Globus pallidus (tissue), 1 donor: ENCODE measurements around the gene LPCAT1.
A peak's percentile ranks its signal among the peaks of the same experiment; 100 is the strongest.
"Not testable (repeated sequence)": the region's sequence is repeated elsewhere in the genome, so short reads cannot be mapped to it uniquely, and the experiment has no call there.

Experiments used
- DNase-seq: peaks from one replicate; pipeline ENCODE4 v3.0.0-alpha.2; 2015; ENCODE audit warnings: low spot score

Gene LPCAT1

DNA sequence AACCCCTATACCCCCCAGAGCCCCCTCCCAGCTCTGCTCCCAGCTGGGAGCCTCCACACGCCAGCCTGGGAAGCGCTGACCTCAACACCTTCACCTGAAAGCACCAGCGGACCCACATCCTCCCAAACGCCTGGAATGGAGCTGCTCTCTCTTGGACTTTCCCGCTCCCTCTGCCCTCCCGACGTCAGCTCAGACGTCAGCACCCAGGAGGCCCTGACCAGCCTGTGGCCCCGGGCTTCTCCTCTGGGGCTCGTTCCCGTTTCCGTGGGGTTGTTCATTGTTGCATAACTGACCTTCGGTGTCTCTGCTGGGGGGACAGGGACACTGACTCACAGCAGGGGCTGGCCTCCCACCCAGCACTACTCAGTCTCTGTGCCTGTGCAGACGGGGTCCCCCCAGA lies 43.5 kb downstream of the LPCAT1 start:
- peak; percentile 41 for DNase-seq

DNA sequence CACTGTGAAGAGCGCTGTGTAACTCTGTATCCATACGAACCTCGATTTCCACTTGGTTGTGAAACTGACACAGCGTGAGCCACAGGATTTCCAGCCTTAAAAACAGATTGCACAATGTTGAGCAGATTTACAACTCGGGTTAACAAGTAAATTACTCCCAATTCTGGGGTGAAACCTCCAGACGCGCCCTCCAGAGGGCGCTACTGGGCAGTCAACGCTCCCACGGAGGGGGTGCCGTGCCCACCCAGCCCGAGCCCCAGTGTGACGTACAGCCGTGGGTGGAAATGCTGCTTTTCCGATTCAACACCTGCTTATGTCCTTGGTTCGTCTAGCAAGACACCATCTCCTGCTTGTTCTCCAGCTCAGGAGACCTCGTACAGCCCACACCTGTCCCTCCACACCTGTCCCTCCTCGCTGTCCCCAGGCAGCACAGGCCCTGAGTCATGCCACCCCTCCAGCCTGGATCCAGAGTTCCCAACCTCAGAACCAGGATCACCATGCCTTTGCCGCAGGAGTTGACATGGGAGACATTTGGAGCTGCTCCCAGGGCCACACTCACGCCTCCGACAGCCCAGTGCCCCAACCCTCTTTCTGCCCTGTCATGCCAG lies 44.1 kb downstream of the LPCAT1 start:
- no peak for DNase-seq

DNA sequence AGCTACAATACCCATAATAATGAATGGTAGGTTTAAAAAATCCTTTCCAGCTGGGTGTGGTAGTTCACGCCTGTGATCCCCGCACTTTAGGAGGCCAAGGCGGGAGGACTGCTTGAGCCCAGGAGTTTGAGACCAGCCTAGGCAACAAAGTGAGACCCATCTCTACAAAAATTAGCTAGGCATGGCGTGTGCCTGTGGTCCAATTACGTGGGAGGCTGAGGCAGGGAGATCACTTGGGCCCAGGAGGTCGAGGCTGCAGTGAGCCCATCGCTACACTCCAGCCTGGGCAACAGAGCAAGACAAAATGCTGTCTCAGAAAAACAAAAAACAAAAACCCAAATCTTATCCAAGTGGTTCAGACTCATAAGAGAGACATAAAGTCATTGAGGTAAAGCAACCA lies 44.7 kb downstream of the LPCAT1 start:
- no peak for DNase-seq

DNA sequence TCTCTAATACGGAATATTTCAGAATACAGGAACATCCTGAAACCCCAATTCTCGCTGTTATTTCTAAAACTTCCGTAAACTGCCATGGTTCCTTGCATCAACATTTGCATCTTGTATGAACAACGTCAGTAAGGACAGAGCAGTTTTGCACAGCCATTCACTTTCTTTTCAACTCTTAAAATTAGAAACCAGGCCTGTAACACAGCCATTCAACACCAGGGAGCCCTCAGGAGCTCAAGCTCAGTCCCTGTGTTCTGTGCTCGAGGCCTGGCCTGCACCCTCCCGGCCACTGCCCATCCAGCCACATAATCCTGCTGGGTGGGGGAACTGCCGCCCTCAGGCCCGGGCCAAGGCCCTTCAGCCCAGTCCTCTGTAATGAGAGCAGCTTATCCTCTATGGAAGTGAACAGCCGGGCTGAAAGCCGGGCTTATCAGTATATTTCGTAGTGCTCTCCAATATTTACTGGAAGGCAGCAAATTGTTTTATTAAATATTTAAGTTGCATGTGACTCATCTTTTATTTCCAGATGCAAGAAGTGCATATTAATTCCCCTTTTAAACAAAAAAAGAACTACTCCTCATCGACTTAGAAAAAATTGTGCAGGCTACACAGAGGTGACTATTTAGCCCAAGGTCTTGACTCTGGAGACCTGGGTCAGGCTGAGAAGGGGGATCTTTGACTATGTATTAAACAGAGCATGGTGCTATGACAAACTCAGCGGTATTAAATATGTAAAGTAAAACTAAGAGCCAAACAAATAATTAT lies 45.3 kb downstream of the LPCAT1 start:
- DNase-seq = no peak

DNA sequence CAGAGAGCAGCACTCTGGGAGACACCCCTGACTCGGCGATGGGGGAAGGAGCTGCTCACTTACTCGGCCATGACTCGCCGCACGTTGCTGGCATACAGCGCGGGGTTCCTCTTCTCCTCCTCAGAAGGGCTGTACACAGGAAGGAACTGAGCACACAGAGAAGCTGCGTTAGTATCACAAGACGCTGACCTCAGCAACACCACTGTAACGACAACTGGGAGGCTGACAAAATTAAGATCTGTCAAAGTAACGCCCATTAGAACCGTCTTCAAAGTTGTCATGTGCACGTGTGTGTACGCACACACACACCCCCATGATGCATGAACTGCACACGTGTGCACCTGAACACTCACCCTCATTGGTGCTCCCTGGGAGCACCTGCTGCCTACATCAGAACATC lies 46.4 kb downstream of the LPCAT1 start:
- DNase-seq = peak; percentile 68

DNA sequence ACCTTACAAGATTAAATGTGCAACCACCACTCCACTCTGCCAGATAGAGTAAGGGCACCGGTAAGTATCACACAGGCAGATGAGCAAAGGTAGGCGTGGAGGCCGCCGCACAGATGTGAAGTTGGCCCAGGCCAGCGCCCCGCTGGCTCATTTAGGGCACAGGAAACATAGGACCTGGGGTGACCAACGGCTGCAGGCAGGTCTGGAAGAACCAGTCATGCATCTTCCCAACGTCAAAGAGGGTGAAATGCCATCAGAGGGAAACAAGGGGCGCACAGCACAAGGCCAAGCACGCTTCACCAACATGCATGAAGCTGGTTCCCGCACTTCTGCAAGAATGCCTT lies 46.8 kb downstream of the LPCAT1 start:
- DNase-seq = no peak

DNA sequence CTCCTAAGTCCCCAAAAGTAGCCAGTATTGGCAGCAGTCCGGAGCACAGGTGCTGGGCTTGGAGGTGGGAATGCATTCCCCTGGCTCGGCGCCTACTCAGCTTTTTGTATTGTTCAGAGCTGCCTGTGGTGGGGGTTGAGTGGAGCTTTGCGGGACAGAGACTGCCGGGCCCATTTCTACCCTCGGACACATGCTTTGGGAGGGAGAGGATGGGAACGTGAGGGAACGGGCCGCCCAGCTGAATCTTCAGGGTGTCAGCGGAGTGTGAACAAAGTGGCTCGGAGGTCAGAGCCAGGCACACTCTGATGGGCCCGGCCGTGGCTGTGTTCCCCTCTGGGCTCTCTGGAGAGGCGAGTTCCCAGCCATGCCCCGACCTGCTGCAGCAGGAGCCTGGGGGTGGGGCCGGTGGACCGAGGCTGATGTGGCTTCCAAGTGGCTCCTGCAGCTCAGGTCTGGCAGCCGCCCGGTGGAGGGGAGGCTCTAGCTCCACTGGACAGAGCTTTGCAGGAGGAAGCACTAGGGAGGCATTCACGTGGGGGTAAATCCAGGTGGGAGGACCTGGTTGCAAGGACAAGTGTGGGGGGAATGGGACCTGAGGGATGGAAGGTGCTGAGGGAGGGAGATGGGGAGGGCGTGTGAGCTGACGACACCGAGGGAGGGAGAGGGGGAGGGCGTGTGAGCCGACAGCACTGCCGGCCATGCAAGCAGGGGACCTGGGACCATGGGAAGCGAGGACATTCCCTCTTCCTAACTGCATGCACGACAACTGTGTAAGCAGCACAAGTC lies 47.4 kb downstream of the LPCAT1 start:
- no peak for DNase-seq

DNA sequence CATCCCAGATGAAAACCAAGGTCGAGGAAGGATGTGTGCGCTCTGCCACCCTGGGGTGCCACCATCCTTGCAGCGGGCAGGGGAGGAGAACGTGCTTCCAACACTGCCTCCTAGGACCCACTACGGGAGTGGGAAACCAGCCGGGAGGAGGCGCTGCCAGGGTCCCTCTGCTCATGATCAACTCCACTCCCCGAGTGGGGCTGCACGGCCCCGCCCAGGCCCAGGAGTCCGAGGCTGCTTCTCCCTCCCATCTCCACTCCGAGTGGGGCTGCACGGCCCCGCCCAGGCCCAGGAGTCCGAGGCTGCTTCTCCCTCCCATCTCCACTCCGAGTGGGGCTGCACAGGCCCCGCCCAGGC lies 48.2 kb downstream of the LPCAT1 start:
- not testable (repeated sequence) for DNase-seq

DNA sequence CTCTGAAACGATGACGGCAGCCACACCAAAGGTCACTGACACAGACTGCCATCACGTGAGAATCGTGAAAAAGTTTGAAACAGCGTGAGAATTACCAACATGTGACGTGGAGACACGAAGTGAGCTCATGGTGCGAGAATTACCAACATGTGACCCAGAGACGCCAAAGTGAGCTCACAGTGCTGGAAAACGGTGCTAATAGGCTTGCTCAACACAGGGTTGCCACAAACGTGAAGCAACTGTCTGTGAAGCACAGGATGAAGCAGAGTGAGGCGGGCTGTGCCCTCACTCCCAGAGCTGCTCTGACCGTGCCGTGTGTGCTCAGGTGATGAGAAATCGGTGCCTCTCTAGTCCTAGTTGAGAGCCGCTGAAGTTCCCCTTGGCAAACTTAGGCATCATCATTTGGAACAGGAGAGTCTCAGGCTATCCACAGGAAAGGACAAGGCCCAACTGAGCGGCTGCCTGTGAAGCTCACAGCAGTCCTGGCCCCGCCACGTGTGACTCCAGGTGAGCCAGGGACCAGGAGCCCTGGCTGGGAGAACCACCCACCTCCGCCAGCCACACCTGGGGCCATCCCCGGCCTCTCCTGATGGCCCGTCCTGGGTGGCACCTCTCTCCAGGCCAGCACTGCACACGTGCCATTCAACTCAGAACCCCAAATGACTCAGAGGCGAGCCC lies 48.8 kb downstream of the LPCAT1 start:
- DNase-seq = no peak

DNA sequence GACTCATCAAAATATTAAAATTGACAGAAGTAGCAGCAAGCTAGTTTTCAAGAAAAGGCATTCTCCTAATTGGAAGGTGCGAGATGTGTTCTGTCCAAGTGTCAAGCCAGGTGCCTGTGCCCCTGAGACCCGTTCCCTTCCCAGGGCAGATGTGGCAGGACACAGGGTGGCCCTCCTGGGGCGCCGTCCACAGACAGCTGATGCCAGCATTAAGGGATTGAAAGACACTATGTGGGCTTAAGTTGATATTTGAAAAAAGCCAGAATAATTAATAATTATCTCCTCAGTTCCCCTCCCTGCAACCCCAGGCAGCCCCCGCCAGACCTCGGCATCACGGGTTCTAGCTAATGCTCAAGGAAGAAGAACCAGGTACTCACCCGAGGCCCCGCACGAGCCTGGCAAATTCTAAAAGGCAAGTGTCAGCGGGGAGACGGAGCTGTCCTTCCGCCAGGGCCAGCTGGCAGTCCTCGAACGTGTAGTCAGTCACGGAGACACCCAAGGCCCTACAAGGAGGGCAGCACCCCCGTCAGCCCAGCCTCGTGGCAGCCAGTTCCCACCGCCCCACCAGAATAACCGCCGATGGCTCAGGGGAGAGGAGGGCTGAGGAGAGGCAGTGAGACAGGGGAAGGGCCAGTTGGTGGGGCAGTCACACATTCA lies 49.4 kb downstream of the LPCAT1 start:
- no peak for DNase-seq

DNA sequence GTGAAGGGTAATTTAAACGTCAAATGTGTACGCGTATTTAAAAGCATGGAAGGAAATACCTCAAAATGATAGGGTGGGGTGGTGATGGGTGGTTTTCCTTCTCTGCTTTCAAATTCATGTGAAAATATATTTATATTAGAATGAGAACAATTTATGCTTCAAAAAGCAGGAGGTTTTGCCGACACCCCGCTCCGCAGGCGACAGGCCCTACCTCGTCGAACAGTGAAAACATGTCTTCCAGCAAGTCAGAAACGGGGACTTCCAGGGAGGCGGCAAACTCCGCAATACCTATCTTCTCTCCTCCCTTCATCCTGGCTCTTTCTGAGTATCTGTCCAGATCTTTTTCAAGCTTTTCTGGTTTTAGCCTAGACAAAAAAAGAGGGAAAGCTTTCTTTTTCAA lies 50.0 kb downstream of the LPCAT1 start:
- no peak for DNase-seq

DNA sequence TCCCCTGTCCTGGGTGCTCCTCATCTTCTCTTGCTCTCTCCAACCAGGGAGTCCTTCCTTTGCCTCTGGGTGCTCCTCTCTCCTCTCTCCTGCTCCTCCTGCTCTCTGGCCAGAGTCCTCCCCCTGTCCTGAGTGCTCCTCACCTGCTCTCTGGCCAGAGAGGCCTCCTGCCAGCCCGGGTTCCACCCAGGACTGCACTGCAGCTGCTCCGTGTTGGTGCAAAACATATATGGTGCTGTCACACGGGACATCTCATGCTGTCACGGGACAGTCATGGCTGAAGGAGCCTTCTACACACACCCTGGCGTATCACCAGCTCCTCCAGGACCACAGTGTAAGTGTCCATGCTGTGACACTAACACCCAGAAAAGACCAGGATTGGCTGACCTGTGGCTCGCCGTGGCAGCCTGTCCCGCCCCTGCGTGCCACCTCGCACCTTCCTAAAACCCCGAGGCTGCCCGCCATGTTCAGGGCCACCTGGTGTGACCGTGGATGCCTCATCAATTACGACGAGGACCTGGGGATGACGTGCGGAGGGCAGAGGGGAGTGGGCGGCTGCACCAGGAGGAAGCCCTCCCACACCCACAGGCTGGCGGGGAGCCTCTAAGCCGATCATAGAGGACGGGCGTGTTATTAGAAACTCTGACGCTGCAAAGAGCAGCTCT lies 50.7 kb downstream of the LPCAT1 start:
- no peak for DNase-seq

DNA sequence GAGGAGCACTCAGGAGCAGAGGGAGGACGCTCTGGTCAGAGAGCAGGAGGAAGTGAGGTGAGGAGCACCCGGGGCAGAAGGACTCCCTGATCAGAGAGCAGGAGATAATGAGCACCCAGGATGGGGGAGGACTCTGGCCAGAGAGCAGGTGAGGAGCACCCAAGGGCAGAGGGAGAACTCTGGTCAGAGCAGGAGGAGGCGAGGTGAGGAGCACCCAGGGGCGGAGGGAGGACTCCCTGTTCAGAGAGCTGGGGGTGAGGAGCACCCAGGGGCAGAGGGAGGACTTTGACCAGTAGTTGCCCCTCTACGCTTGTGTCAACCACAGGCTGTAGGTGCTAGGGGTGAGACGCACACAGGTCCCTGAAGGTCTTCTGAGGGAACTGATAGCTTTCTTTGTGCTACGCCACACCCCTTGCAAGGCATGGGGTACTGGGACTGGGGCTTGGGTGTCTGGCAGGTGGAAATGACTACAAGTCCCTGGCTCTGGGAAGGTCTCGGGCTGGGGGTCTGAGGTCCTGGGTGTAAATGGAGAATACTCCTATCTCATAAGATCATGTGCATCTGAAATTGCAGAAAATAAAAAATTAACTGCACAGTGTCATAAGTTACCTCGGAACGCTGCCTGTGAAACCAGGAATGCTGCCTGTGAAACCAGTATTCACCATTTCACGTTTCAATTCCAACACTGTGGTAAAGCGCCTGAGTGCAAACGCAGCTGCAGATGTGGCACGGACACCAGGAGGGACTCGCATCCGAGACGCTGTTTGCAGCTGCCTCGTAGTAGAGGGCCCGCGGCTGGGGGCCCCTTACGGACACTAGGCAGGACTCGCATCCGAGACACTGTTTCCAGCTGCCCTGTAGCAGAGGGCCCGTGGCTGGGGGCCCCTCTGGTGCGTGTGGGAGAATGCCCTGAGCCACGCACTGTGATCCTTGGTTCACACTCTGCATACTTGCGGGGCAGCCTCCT lies 51.5 kb downstream of the LPCAT1 start:
- DNase-seq = no peak

DNA sequence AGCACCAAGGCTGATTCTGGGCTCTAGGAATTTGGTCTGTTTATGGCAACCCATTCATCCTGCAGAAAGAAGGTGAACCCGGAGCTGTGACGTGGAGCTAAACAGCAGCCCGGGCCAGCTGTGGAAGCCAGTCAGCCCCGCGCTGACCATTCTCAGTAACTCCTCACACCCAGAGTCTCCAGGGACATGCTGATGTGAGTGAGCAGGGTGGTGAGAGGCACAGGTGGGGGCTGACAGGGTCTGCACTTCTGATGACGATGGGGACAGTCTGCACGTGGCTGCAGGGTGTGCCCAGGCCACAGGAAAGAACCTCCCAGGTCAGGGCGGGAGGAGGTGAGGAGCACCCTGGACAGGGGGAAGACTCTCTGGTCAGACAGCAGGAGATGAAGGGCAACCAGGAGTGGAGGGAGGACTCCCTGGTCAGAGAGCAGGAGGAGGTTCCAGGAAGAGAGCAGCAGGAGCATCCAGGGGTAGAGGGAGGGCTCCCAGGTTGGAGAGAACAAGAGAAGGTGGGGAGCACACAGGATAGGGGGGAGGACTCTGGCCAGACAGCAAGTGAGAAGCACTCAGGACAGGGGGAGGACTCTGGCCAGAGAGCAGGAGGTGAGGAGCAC lies 52.4 kb downstream of the LPCAT1 start:
- DNase-seq = no peak

DNA sequence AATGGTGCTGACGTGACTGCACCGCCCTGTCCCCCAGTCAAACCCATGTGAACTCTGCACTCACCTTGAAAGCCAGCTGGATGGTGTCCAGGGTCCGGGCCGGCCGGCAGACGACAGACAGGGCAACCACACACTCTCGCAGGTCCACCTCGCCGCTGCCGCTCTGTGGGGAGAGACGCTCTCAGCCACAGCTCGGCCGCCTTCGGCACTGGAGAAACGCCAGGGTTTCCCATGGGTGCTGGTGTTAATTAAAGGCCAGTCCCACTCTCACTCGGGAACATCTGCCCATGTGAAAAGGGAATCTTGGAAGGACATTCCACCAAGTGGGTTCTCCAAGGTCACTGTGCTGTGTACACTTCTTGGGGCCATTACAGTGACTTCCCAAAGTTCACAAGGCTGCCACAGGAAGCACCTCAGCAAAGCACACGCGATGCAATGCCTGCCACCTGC lies 53.0 kb downstream of the LPCAT1 start:
- DNase-seq = no peak

DNA sequence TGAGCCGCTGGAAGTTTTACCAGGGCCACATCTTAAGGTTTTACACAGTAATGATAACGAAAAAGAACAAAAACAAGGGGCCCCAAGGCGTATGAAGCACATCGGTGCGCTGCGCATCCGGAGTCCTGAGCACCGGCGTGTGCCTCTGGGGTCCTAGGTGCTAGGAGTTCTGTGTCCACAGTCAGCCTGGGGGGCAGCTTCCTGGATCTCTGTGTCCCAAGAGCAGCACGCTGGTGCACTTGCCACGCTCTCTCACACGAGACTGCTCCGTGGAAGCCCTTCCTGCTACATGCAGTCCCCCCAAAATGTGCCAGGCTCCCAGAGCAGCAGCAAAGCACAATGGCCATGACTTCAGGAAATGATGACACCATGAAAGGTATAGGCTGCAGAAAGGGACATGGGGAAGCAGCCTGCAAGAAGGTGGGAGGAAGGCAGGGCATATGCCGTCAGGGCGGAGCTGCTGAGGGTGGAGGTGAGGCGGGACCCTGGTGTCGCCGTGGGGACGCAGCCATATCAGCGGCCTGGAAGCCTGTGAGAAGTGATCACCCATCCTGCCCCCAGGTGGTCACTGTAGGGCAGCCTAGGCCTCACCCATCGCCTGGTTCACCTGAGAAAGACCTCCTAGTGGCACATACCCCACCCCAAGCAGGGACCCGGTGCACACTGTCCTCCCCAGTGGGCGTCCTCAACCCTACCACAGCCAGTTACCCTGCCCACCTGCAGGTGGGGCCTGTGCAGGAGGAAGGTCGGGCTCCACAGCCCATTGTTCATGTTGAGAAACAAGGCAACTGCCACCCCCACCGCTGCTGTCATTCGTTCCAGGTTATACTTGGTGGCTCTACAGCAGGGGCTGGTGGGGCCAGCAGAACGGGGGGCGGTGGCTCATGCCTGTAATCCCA lies 54.9 kb downstream of the LPCAT1 start:
- no peak for DNase-seq

DNA sequence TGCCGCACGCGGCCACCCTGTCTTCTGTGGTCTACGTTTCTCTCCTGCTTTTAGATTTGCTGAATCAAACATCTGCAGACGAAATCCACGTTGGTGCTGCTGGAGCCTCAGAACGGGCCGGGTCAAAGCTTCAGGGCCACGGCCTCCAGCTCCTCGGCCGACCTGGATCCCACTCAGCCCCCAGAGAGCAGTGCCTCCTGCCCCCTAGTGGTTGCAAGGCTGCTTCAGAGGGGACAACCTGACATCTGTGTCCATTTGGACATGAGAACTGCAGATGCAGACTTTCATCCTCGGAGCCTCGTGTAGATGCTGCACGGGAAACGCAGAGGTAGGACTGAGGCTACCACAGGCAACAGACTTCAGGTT lies 55.5 kb downstream of the LPCAT1 start:
- peak; percentile 17 for DNase-seq

DNA sequence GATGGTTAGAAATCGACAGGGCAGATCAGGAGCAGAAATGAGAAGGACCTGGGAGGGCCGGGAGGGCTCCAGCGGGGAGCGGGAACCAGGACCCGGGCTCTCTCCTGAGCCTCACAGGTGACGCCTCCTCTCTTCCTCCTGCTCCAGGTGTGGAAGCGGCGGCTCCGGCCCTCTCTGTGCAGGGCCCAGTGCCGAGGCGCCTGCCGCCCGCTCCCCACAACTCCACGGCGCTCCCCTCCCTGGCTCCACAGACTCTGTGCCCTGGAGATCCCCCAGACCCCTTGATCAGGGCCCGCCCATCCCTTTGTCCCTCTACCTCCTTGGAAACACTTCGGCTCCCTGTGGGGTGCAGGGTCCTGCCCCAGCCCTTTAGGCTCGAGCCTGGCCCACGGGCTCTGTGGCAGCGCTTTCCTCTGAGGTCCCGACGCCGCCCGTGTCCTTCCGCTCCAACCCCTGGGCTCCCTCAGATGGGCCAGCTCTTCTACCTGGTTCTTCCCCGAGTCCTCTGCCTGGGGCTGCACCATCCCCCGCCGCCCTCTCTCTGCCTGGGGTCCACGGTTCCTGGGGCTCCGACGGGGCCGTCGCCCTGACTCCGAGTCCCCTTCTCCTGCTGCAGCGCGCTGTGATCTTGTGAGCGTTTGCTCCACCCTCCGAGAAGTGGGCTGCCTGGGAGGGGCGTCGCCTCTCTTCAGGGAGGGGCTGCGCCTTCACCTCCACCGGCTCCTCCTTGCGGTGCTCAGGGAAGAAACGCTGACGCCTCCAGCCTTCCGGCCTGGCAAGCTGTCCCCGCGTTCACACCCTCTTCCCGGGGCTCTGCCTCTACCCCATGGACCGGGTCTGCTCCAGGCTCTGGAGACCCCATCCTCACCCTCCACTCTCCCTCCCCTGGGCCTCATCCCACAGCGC lies 56.2 kb downstream of the LPCAT1 start:
- no peak for DNase-seq
